SJSA1 (cell line): ENCODE results near the gene SLC39A6. TPM values are rescaled to one million over a fixed set of nuclear protein-coding genes. Genes with fewer than 3 reads are reported as not detected.

Source experiments
- total RNA-seq: library from RNA; depleted of rRNA; stranded (reverse); fragments of >200 nt; shearing (Covaris generic); gene quantifications from 2 replicates; pipeline ENCODE4 v1.2.3, GENCODE V29; 2014; rRNA removed

Gene SLC39A6
- total RNA-seq, 1 experiment from 2014 or later = 88.0 TPM

Other genes starting within 250 kb of the SLC39A6 start
- 36.6 and 66.6 TPM in 2 replicates for gene RPRD1A, start 61.8 kb downstream of the SLC39A6 start, total RNA-seq
- 43.1 and 43.3 TPM in 2 replicates for gene ELP2, start 559 bp upstream of the SLC39A6 start, total RNA-seq
- 0.16 and 0.34 TPM in 2 replicates for gene MOCOS, start 58.2 kb upstream of the SLC39A6 start, total RNA-seq
- 0.53 TPM in 1 of 2 replicates, not detected in the other for gene FHOD3, start 168.4 kb upstream of the SLC39A6 start, total RNA-seq